GM21526 (cell line): ENCODE measurements around the gene PIANP.
"Not testable (repeated sequence)": the region's sequence is repeated elsewhere in the genome, so short reads cannot be mapped to it uniquely, and the experiment has no call there.

Experiments
- ATAC-seq: cut with Tn5 transposase; IDR thresholded peaks from one replicate; pipeline ENCODE4 v1.9.1; 2021; ENCODE audit warnings: moderate library complexity; ENCODE audit not compliant: unreplicated experiment, low FRiP score

Gene PIANP, protein sequence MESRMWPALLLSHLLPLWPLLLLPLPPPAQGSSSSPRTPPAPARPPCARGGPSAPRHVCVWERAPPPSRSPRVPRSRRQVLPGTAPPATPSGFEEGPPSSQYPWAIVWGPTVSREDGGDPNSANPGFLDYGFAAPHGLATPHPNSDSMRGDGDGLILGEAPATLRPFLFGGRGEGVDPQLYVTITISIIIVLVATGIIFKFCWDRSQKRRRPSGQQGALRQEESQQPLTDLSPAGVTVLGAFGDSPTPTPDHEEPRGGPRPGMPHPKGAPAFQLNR

GRCh38 chr12:6700646-6701051 is at the start of gene PIANP:
PIANP (minus strand) TSS chr12:6700815; CDS start chr12:6698061, 2,754 bp downstream.
- ATAC-seq: no peak

GRCh38 chr12:6748761-6749160 is 48.1 kb upstream of the PIANP start:
- no peak for ATAC-seq

GRCh38 chr12:6747216-6747615 is 46.6 kb upstream of the PIANP start:
- no peak for ATAC-seq

DNA sequence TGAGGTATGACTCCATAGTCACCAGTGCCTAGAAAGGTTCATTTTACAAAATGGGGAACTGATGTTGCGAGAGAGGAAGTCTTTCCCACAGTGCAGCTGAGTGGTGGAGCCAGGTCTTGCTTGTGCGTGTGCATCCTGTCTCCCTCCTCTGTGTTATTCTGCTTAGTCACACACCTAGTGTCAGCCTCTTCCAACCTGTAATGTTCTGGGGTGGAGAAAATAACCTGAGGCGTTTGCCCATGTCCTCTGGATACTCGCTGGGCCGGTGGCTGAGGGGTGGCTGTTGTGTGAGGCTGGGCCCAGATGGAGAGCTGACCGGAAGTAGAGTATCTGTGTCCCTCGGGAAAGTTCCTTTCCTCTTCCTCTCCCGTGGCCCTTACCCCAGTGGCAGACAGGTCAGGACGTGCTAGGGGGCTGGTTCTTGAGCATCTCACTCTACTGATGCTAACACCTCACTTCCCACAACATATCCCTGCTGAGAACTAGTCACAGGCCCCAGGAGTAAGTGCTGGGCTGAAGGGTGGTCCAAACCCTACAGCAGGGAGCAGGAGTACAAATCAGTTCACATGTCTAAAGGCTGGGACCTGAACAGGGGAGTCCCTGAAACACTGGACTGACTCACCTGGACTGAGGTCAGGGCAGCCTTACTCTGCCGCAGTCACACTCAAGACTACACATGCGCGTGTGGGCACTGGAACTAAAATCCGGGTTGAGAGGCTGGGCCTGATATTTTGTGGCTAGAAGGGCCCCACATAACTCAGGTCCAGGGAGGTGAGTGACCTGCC is 45.3 kb upstream of the PIANP start:
- ATAC-seq: no peak

- ATAC-seq: not testable (repeated sequence)
Observed at GRCh38 chr12:6743300-6743699, 42.7 kb upstream of the PIANP start.

GRCh38 chr12:6742834-6743233 is 42.2 kb upstream of the PIANP start:
- ATAC-seq: no peak

DNA sequence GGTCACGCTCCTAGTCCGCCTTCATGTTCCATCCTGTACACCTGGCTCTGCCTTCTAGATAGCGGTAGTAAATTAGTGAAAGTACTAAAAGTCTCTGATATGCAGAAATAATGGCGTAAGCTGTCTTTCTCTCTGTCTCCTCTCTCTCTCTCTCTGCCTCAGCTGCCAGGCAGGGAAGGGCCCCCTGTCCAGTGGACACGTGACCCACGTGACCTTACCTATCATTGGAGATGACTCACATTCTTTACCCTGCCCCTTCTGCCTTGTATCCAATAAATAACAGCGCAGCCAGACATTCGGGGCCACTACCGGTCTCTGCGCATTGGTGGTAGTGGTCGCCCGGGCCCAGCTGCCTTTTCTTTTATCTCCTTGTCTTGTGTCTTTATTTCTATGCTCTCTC is 41.5 kb upstream of the PIANP start:
- ATAC-seq: not testable (repeated sequence)

GRCh38 chr12:6736754-6737153 is 36.1 kb upstream of the PIANP start:
- no peak for ATAC-seq

GRCh38 chr12:6735448-6736191 is 35.0 kb upstream of the PIANP start:
- no peak for ATAC-seq

DNA sequence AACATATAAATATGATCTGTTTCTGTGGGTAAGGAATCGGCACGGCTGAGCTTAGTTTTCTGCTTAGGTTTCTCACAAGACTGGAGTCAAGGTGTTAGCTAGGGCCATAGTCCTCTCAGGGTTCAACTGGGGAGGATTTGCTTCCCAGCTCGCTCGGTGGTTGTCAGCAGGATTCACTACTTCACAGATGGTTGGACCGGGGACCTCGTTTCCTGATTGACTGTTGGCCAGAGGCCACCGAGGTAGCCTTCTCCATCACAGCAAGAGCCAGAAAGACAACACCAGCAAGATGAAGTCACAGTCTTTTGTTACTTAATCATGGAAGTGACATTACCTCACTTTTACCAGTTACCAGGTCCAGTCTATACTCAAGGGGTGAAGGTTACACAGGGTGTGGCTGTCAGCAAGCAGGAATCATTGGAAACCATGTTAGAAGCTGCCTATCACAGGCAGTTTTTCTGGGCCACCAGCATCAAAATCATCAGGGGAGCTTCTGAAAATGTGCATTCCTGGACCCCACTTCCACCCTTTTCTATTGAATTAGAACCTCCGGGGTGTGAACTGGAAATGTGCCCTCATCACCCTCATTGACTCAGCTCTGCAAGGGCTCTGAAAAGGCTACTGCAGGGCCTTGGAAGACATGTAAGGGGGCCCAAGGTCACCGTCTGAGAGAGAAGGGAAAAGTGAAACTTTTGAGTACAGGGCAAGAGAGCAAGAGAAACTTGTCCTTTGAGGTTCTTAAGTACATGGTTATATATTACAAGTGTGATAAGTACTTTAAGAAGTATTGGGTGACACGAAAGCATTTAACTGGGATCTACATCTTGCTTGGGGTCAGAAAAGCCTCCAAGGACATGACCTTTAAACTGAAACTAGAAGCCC is 34.1 kb upstream of the PIANP start:
- ATAC-seq: no peak

GRCh38 chr12:6730169-6730568 is 29.6 kb upstream of the PIANP start:
- ATAC-seq: no peak

DNA sequence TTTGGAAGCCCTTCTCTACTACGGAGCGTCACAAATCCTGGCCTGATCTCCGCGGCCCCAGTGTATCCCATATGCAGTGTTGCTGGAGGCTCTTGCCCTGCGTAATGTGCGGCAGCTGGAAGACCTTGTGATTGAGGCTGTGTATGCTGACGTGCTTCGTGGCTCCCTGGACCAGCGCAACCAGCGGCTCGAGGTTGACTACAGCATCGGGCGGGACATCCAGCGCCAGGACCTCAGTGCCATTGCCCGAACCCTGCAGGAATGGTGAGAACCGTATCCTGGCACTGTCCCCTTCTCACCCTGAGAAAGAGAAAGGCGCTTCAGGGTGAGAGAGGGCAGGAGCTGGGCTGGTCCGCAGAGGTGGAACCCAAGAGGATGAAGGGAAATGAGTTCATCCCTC is 28.6 kb upstream of the PIANP start:
- ATAC-seq: no peak

DNA sequence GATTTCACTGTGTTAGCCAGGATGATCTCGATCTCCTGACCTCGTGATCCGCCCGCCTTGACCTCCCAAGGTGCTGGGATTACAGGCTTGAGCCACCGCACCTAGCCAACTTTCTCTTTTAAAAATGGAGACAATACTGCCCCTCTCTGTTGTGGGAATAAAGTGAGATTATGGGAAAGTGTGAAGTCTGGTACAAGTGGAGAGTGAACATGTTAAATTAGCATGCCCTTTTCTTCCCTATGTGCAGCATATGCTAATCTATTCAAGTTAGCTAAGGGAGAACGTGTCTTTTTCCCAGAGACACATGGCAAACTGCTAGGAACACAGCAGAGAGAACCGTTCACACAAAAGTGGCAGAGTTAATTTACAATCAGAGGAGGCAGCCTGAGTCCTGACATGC is 24.7 kb upstream of the PIANP start:
- no peak for ATAC-seq

DNA sequence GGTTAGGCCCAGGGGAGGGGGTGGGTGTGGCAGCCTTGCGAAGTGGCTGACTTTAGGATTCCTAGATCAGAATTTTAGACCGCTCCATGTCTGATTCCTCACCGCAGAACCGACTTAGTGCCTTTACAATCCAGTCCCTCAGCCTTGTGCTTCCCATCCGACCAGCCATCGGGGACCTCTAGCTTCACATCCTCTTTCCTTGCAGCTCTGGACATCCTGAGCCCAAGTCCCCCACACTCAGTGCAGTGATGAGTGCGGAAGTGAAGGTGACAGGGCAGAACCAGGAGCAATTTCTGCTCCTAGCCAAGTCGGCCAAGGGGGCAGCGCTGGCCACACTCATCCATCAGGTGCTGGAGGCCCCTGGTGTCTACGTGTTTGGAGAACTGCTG is 23.8 kb upstream of the PIANP start:
- peak; percentile 26 for ATAC-seq

- ATAC-seq: peak; percentile 83
Observed at GRCh38 chr12:6723607-6724408, 23.2 kb upstream of the PIANP start, which contains the start of gene COPS7A. COPS7A (plus strand) TSS chr12:6724046; CDS start chr12:6724657, 611 bp downstream.

DNA sequence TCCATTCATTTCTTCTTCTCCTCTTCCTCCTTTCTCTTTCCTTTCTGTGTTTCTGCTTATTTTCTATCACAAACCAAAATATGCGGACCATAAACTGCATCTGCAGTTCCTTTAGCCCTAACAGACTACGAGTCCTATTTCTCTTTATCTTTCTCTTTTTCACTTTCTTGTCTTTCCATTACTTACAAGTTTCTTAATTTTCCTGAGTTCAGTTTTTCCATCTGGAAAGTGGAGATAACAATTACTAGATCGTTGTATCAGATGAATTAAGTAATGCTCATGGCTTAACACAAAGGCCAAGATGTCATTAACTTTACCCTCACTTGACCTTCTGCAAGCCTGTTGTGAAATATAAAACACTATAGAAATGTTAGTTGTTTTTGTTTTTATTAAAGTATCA is 22.2 kb upstream of the PIANP start:
- no peak for ATAC-seq

GRCh38 chr12:6716874-6717437 is 16.3 kb upstream of the PIANP start:
- no peak for ATAC-seq

DNA sequence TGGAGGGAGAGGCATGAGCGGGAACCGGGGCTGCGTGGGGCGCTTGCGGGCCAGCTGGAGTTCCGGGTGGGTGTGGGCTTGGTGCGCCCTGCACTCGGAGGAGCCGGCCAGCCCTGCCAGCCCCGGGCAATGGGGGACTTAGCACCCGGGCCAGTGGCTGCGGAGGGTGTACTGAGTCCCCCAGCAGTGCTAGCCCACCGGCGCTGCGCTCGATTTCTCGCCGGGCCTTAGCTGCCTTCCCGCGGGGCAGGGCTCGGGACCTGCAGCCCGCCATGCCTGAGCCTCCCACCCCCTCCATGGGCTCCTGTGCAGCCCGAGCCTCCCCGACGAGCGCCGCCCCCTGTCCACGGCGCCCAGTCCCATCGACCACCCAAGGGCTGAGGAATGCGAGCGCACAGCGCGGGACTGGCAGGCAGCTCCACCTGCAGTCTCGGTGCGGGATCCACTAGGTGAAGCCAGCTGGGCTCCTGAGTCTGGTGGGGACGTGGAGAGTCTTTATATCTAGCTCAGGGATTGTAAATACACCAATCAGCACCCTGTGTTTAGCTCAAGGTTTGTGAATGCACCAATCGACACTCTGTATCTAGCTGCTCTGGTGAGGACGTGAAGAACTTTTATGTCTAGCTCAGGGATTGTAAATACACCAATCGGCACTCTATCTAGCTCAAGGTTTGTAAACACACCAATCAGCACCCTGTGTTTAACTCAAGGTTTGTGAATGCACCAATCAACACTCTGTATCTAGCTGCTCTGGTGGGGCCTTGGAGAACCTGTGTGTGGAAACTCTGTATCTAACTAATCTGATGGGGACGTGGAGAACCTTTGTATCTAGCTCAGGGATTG is 15.6 kb upstream of the PIANP start:
- not testable (repeated sequence) for ATAC-seq
